ENCODE measurements around the gene EPYC. TPM values are rescaled to one million over a fixed set of nuclear protein-coding genes. Genes with fewer than 3 reads are reported as not detected.

Gene EPYC
- total and polyA plus RNA-seq, 4 donors = 0.05 to 0.31 TPM; not detected in 2

GRCh38 chr12:90984114-90984513 lies 20.7 kb downstream of the EPYC start:
- TF ChIP-seq CTCF (IDR thresholded peaks at IDR 0.05; ENCODE audit: control extremely low read depth, extremely low read depth) = no peak
- ATAC-seq (ENCODE audit: insufficient read depth, low FRiP score) (no peak), DNase-seq (no peak)
- Histone ChIP-seq H3K36me3 (ENCODE audit: control insufficient read depth in 4 of 4, insufficient read depth in 4 of 4, low read length in 4 of 4) (no peaks in the 10 kb centered on the region), H3K27me3 (ENCODE audit: control insufficient read depth in 3 of 3, insufficient read depth in 3 of 3, low read length in 2 of 3) (no peaks in the 10 kb centered on the region), H3K9me3 (ENCODE audit: control insufficient read depth in 4 of 4, insufficient read depth in 3 of 4, low read length in 3 of 4) (no peaks in the 10 kb centered on the region), H3K4me1 (ENCODE audit: control insufficient read depth in 5 of 5, insufficient read depth in 5 of 5, low read length in 5 of 5) (peaks cover 0 to 21% (median 0%) of the 10 kb centered on the region in 5 donors), H3K27ac (ENCODE audit: low read depth in 1 of 2, low read length in 1 of 2) (no peak overlapping the region), H3K9ac (ENCODE audit: insufficient read depth in 1 of 2, low read length in 2 of 2) (no peak overlapping the region), H3K4me3 (no peak overlapping the region)
- WGBS, 2 donors = 74 to 87% methylated on average over 3 of the region's 3 CpGs

- DNase-seq (peak in 2 of 3 donors; percentile 43 to 67), ATAC-seq (ENCODE audit: insufficient read depth, low FRiP score) (no peak)
- no peaks in the 10 kb centered on the region for H3K9me3 ChIP-seq (ENCODE audit: control insufficient read depth in 4 of 4, insufficient read depth in 3 of 4, low read length in 3 of 4)
- no peaks in the 10 kb centered on the region for H3K36me3 ChIP-seq (ENCODE audit: control insufficient read depth in 4 of 4, insufficient read depth in 4 of 4, low read length in 4 of 4)
- H3K9ac ChIP-seq (ENCODE audit: insufficient read depth in 1 of 2, low read length in 2 of 2) = no peak overlapping the region
- no peak for TF ChIP-seq CTCF (IDR thresholded peaks at IDR 0.05; ENCODE audit: control extremely low read depth, extremely low read depth)
- H3K4me3 ChIP-seq = no peak overlapping the region
- H3K4me1 ChIP-seq (ENCODE audit: control insufficient read depth in 5 of 5, insufficient read depth in 5 of 5, low read length in 5 of 5) = peaks cover 0 to 28% (median 0%) of the 10 kb centered on the region in 5 donors
- H3K27ac ChIP-seq (ENCODE audit: low read depth in 1 of 2, low read length in 1 of 2) = no peak overlapping the region
- 96 to 100% methylated on average over 1 of the region's 1 CpG for WGBS, 2 donors
- H3K27me3 ChIP-seq (ENCODE audit: control insufficient read depth in 3 of 3, insufficient read depth in 3 of 3, low read length in 2 of 3) = no peaks in the 10 kb centered on the region
Measured at GRCh38 chr12:90982170-90982569, 22.6 kb downstream of the EPYC start.

GRCh38 chr12:90979951-90980350 lies 24.8 kb downstream of the EPYC start:
- ATAC-seq (ENCODE audit: insufficient read depth, low FRiP score) (no peak), DNase-seq (peak; percentile 70 to 98 (median 97))
- Histone ChIP-seq H3K4me3 (no peak overlapping the region), H3K36me3 (ENCODE audit: control insufficient read depth in 4 of 4, insufficient read depth in 4 of 4, low read length in 4 of 4) (no peaks in the 10 kb centered on the region), H3K9ac (ENCODE audit: insufficient read depth in 1 of 2, low read length in 2 of 2) (no peak overlapping the region), H3K27ac (ENCODE audit: low read depth in 1 of 2, low read length in 1 of 2) (no peak overlapping the region), H3K27me3 (ENCODE audit: control insufficient read depth in 3 of 3, insufficient read depth in 3 of 3, low read length in 2 of 3) (no peaks in the 10 kb centered on the region), H3K9me3 (ENCODE audit: control insufficient read depth in 4 of 4, insufficient read depth in 3 of 4, low read length in 3 of 4) (no peaks in the 10 kb centered on the region), H3K4me1 (ENCODE audit: control insufficient read depth in 5 of 5, insufficient read depth in 5 of 5, low read length in 5 of 5) (peaks cover 0 to 28% (median 0%) of the 10 kb centered on the region in 5 donors)
- 74% methylated on average over 3 of the region's 3 CpGs for WGBS, 2 donors
- no peak for TF ChIP-seq CTCF (IDR thresholded peaks at IDR 0.05; ENCODE audit: control extremely low read depth, extremely low read depth)

- DNase-seq = peak in 1 of 3 donors; percentile 26
- H3K36me3 ChIP-seq (ENCODE audit: control insufficient read depth in 4 of 4, insufficient read depth in 4 of 4, low read length in 4 of 4) = no peaks in the 10 kb centered on the region
- H3K4me1 ChIP-seq (ENCODE audit: control insufficient read depth in 5 of 5, insufficient read depth in 5 of 5, low read length in 5 of 5) = peaks cover 0 to 28% (median 0%) of the 10 kb centered on the region in 5 donors
- 86 to 90% methylated on average over 3 of the region's 3 CpGs for WGBS, 2 donors
- no peak overlapping the region for H3K9ac ChIP-seq (ENCODE audit: insufficient read depth in 1 of 2, low read length in 2 of 2)
- no peaks in the 10 kb centered on the region for H3K27me3 ChIP-seq (ENCODE audit: control insufficient read depth in 3 of 3, insufficient read depth in 3 of 3, low read length in 2 of 3)
- no peak for ATAC-seq (ENCODE audit: insufficient read depth, low FRiP score)
- H3K4me3 ChIP-seq = no peak overlapping the region
- H3K27ac ChIP-seq (ENCODE audit: low read depth in 1 of 2, low read length in 1 of 2) = peak overlapping the region in 1 of 2 donors; percentile 31
- TF ChIP-seq CTCF (IDR thresholded peaks at IDR 0.05; ENCODE audit: control extremely low read depth, extremely low read depth) = no peak
- H3K9me3 ChIP-seq (ENCODE audit: control insufficient read depth in 4 of 4, insufficient read depth in 3 of 4, low read length in 3 of 4) = no peaks in the 10 kb centered on the region
Measured at GRCh38 chr12:90979019-90979418, 25.8 kb downstream of the EPYC start.
